GM21447 (cell line): ENCODE results near the gene SVOP.
"Not testable (repeated sequence)": the region's sequence is repeated elsewhere in the genome, so short reads cannot be mapped to it uniquely, and the experiment has no call there.

Experiments used
- ATAC-seq: cut with Tn5 transposase; IDR thresholded peaks from one replicate; pipeline ENCODE4 v1.9.1; 2021; ENCODE audit not compliant: unreplicated experiment

SVOP gene

GRCh38 chr12:108896336-108896735 lies 124.5 kb downstream of the SVOP start:
- no peak for ATAC-seq

- ATAC-seq, result no peak
These were observed 125.6 kb downstream of the SVOP start for GRCh38 chr12:108895220-108895802.

DNA sequence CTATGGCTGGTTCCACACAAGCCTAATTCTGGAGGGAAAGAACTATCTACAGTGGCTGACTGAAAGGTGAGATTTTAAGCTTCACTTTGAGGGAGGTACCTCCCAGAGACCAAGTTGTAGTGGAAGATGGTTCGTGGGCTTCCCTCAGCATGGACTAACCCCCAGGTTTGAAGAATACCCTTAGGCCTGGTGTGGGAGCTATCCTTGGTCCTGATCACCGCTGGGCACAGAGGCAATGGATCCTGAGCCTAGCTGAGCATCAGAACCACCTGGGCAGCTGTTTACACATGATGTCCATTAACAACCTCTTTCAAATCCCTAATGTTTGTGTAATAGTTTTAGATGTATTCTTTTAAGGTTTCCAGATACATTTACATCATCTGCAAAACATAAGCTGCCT lies 130.7 kb downstream of the SVOP start:
- ATAC-seq, result no peak

GRCh38 chr12:108888031-108888430 lies 132.8 kb downstream of the SVOP start:
- ATAC-seq, result no peak

DNA sequence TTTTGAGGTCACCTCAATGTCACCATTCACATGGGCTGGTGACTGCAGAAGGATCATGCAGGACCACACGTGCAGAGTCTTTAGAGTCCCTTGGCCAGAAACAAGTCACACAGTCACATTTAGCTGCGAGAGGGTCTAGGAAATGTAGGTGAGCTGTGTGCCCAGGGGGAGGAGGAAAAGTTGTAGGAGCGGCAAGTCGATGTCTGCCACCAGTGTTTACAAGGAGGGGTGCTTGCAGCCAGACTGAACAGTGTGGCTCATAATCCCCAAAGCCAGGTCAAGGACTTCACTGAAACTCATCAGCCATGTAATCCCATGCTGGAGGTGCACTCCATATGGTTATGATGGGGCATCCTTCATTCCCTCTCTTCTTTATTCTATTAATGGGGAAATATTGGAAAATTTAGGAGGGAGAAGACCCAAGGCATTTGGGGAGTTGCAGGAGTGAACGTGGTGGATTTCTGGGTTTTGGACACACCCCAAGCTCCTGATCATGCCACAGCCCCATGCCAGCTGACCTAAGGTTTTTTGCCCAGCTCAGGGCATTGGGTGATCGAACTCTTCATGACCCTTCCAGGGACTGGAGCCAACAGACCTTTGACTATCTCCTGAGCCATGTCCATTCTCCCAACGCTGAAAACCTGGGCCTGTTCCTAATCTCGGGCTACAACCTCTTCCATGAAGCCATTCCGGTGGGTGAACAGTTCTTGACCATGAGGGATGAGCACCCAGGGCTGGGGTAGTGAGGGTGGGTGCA lies 133.8 kb downstream of the SVOP start:
- ATAC-seq, result no peak

DNA sequence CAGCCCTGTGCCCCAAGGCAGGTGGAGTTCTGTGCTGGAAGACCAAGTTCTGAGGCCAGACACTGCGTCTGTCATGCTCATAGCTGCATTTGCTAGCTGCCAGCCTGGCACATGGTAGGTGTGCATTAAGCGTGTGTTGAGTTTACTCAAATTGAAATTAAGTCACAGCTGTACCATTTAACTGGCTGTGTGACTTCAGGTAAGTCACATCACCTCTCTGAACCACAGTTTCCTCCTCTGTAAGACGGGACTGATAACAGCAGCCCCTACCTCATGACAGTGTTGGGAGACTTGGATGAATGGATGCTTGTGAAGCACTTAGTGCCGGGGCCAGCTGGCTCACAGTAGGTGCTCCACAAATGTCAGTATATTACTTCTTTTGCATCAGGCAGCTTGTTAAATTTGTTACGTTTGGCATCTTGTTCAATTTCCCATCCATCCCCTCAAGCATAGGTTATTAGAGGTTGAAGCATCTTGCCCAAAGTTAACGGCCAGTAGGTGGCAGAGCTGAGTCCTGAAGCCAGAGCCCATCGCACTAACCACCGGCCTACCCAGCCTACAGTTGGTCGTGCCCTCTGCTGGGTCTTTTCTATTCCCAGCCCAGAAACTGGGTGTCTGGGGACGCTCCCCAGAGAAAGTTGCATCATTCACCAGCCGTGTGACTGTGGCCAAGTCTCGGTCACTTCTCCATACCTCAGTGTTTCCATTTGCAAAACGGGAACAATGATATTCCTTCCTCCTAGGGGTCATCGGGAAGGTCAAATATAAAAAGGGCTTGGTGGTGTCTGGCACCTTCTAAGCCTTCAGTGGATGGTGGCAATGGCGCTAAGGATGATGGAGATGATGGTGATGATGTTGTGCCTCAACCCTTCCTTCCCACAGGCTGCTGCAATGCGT lies 136.5 kb downstream of the SVOP start:
- ATAC-seq, result no peak

DNA sequence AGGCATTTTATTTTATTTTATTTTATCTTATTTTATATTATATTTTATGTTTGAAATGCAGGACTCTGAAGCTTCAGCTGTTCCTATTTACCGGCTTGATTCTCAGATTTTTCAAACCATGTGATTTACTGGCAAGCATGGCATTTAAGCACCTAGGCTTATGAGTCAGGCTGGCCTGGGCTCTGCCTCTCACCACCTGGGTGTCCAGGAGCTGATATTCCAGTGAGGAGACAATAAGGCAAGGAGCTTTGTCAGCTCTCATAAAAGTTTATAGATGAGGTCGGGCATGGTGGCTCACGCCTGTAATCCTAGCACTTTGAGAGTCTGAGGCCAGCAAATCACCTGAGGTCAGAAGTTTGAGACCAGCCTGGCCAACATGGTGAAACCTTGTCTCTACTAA lies 138.9 kb downstream of the SVOP start:
- ATAC-seq, result no peak

DNA sequence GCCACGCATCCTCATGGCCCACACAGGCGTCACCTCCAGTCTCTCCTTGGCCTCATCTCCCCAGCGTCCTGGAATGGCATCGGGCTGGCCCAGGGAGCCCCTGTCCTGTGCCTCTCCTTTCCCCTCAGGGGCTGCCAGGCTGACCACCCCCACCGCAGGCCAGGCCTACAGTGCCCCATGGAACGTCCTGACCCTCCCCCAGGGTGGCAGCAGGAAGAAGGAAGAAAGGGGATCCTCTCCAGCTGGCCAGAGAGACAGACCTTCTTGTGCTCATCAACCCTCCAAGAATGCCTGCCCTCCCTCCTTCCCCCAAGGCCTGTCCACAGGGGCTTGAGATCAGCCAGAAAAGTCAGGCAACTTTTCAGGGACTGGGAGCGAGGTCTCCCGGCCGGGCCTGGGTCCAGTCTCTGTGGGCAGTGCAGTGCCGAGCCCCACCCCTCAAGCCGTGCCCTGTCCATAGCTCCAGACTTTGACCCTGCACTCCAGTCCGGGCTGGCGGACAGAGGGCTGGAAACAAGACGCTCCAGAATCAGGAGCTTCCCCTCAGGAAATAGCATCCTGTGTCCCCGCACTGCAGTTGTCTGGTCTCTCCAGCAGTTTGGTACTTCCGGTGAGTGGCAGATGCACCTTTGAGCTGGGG lies 141.1 kb downstream of the SVOP start, which contains the start of gene DAO:
Gene DAO, plus strand, starts transcription at position 478 of the 640 bp plus-strand sequence. CDS start 4,915 bp downstream, outside the sequence.
- ATAC-seq, result no peak

DNA sequence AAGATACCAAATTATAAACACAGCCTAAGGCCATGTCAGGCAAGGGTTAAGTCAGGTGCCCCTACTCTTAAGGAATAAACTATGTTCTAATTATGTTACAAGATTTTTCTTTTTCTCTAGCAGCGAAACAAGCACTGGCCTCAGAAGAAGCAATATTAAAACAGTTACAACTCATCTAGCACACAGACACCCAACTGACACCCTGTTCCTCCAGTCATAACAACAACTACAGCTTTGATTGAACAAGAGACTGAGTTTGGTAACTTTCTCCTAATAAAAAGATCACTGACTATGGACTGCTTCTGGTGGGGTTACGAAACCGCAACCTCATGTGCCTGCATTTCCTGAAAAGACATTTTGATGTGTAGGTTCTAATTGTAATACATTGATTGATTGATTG lies 144.3 kb downstream of the SVOP start:
- no peak for ATAC-seq

- ATAC-seq, result no peak
These were observed 145.0 kb downstream of the SVOP start for GRCh38 chr12:108875682-108876361.

DNA sequence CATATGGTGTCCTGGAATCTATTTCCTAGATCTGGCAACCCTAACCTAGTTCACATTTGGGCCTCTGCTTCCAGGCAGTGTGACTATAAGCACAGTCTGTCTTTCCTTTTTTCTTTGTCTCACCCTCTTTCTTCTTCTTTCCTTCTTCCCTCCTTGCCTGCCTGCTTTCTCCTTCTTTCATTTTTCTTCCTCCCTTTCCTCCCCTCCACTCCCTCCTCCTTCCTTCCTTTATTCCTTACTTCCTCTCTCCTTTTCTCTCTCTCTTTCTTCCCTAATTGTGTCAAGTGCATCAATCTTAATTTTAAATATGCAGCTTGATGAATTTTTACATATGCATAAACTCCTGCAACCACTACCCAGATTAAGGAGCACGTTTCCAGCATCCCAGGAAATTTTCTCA lies 145.6 kb downstream of the SVOP start:
- ATAC-seq, result no peak

GRCh38 chr12:108868781-108869180 lies 152.1 kb downstream of the SVOP start:
- ATAC-seq, result no peak

GRCh38 chr12:108866083-108866482 lies 154.8 kb downstream of the SVOP start:
- ATAC-seq, result not testable (repeated sequence)

- ATAC-seq, result no peak
These were observed 155.7 kb downstream of the SVOP start for GRCh38 chr12:108865169-108865568.

DNA sequence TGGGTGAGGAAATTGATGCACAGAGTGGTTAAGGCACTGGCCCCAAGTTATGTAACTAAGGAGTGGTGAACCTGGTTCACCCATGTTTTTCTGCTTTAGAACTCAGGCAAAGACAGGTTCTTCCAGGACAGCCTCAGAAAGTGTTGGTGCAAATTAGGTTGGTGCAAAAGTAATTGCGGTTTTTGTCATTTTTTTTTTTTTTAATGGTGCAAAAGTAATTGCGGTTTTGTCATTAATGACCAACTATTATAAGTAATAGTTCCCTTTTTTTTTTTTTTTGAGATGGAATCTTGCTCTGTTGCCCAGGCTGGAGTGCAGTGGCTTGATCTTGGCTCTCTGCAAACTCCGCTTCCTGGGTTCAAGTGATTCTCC lies 158.3 kb downstream of the SVOP start:
- no peak for ATAC-seq

DNA sequence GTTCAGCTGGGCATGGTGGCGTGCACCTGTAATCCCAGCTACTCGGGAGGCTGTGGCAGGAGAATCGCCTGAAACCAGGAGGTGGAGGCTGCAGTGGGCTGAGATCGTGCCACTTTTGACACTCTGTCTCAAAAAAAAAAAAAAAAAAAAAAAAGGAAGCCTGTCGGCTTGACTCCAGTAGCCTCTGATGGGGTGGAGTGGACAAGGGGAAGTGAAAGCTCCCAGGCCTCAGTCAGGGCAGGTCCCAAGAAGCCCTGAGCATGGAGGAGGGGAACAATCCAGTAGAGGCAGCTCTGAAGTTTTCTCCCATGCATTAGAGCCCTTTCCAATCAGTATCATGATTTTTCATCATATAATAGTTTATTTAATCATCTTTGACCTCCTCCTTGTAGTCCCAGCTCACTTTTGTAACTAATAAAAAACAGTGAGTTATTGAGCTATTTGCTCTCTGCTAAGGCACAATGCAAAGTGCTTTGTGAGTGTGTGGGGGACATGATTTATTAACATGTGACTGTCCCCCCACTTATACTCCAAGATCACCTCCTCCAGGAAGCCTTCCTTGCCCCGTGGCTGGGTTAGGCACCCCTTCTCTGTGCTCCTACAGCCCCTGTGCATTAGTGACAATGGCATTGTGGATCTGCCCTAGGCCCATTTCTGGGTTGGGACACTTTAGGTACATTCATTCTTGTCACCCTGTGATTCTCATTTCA lies 158.8 kb downstream of the SVOP start:
- ATAC-seq, result no peak

DNA sequence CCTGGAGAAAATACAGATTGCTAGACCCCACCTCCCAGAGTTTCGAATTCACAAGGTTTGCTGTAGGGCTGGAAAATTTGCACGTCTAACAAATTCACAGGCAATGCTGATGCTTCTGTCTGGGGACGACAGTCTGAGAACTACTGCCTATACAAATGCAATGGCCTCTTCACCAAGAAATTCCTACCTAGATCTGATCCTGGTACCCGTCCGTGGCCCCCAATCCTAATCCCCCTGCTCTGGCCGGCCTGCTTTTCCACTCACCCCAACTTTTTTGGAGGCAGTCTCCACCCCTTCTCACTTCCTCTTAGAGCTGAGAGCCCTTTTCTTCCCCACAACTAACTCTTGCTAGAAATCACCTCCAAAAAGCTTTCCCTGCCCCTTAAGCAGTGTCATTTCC lies 160.4 kb downstream of the SVOP start:
- ATAC-seq, result no peak

GRCh38 chr12:108859923-108860291 lies 161.0 kb downstream of the SVOP start:
- no peak for ATAC-seq

DNA sequence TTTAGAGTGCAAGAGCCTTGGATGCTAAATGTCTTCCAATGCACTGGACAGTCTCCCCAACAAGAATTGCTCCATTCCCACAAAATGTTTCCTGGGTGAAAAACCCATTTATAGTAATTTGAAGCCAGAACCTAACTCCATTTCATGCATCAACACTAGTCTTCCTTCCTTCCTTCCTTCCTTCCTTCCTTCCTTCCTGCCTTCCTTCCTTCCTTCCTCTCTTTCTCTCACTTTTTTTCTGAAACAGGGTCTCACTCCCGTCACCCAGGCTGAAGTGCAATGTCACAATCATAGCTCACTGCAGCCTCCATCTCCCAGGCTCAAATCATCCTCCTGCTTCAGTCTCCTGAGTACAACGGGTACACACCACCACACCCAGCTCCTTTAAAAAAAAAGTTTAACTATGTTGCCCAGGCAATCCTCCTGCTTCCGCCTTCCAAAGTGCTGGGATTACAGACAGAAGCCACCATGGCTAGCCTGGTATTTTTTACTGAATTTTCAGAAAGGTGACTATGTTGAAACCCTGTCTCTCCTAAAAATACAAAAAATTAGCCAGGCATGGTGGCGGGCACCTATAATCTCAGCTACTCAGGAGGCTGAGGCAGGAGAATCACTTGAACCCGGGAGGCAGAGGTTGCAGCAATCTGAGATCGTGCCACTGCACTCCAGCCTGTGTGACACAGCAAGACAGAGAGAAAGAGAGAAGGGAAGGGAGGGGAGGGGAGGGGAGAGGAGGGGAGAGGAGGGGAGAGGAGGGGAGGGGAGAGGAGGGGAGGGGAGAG lies 161.5 kb downstream of the SVOP start:
- ATAC-seq, result not testable (repeated sequence)
